Hematopoietic multipotent progenitor cell treated with erythropoietin and hydrocortisone succinate and interleukin-3 and kit ligand, for 8 days (in vitro differentiated cells): ENCODE results near the gene YIF1A.
A peak's percentile ranks its signal among the peaks of the same experiment; 100 is the strongest.
"Not testable (repeated sequence)": the region's sequence is repeated elsewhere in the genome, so short reads cannot be mapped to it uniquely, and the experiment has no call there.

Source experiments
- DNase-seq: peaks from one replicate; pipeline ENCODE4 v3.0.0-alpha.2; 2015

Gene YIF1A

DNA sequence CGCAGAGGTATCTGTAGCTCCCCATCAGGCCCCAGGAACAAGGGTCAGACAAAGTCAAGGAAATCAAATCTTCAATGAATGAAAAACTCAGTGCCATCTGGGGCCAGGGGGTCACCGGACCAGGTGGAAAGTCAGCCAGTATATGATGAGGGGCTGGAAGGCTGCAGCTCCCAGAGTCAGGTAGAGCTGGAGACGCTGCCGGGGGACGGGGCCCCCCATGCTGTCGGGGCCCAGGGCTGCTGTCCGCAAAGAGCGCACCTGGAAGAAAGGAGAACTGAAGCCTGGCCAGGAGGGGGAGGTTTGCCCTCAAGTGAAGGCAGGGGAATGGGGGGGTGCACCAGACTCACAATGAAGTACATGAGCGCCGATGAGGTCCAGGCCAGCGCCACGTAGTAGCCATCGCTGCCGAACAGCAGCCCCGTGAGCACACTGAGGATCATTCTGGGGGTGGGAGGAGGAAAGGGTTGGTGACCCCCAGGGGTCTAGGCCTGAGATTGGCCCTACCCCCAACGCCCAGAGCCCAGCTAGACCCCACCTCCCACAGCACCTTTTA is 4.3 kb downstream of the YIF1A start:
- no peak for DNase-seq

DNA sequence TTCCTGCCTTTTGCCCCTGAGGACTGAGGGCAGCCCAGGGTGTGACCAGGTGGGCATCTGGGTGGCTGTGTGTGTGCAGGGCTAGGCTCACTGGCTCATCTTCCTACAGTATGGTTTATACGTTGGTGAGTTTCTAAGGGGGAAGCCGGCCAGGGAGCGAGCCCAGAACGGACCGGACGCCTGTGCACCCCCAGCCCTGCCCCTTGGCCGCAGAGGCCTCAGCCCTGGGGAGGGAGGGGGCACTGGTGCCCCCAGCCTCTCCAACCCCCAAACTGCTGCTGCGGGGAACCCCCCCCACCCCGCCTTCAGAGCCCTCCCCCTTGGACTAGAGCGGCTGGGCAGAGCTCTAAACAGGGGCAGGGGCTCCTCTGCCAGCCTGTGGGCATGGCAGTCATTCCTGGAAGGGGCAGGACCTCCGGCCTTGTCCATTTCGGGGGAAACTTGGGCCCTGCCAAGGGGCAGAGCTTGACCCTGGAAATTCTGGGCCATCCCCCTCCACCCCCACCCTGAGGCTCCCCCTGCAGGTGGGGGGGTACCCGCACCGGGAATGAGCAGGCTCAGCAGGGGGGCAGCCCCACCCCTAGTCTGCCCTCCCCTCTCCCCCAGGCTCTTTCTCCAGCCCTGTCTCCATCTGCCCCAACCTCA is 5.4 kb downstream of the YIF1A start:
- DNase-seq: no peak

DNA sequence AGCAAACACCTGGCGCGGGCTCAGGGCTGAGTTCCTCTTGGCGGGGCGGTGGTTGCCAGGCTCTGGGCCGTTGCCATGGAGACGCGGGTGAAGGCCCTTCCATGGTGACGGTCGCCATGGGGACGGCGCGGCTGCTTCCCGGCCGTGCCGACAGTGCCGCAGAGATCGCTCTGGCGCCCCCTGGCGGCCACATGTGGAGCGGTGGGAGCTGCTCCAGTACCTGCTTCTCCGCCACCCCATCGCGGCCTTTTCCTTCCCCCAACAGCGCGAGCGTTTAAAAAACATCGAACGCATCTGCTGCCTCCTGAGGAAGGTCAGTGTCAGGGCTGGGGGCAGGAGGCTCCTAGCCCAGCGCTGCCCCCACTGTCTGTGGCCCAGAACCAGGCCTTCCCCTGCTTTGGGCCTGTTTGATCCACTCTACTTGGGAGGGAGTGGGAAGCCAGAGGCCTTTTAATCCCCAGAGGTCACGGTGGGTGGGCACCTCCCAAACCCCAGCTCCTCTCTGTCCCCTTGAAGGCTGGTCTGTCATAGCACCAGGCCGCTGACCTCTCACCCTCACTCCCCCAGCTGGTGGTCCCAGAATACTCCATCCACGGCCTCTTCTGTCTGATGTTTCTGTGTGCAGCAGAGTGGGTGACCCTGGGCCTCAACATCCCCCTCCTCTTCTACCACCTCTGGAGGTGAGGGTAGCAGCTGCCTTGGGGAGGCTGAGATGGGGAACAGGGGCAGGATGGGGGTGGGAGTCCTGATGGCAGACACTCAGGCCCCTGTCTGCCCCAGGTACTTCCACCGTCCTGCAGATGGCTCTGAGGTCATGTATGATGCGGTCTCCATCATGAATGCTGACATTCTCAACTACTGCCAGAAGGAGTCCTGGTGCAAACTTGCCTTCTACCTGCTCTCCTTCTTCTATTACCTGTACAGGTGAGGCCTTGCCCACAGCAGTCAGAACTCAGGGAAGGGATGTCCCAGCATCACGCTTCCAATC is 6.2 kb downstream of the YIF1A start:
- peak; percentile 96 for DNase-seq

DNA sequence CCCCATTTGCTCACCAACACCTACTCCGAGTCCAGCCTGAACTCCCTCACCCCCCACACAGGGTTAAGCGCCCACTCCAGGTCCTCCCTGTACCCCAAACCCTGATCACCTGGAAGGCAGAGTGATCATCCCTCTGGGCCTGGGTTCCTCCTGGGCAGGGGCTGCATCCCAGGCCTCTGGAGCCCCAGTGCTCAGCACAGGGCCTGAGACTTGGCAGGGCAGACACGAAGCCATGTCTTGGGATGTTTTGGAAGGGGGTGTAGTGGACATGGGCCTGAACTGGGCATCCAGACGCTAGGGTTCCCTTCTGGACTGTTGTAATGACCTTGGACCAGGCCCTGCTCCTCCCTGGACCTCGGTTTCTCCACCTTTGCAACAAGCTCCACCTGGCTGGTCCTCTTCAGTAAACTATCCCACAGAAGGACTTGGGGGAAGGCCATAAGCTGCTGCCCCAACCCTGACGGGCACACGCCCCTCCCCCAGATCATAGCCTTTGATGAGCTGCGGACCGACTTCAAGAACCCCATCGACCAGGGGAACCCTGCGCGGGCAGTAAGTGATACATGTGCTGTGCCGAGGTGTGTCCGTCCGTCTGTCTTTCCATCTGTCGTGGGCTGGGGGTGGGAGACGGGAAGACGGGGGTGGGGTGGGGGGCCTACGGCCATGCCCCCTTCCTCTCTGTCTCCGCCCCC is 7.0 kb downstream of the YIF1A start:
- DNase-seq: no peak

DNA sequence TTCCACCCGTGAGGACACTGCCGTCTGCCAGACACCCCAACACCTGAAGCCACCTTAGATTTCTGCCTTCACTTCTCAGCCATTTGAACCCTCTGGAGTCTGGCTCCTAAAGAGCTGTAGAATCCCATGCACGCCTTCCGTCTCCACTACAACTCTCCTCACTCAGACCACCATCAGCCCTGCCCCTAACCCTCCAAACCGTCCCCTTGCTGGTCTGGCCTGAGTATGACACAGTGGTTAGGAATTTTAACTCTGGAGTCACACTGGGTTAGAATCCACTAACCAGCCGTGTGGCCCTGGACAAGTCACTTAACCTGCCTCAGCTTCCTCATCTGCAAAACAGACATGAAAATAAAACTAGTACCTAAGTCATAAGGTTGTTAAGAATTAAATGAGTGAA is 7.9 kb downstream of the YIF1A start:
- DNase-seq: no peak

DNA sequence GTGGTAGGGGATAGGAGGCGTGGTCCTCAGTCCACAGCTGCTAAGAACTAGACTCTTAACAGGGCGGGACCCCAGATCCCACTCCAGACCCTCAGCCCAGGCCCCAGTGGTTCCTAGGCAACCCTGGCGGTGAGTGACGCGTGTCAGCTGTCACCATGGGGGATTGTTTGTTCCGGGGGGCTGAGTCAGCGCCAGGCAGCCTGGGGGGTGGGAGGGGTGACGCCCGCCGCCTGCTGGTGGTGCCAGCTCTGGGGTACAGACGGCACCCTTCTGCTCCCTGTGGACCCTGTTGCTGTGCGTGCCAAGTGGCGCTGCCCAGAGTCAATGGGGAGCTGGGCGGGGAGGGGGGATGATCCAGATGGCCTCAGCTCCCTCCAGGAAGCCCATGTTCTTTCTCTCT is 8.5 kb downstream of the YIF1A start:
- DNase-seq: no peak

DNA sequence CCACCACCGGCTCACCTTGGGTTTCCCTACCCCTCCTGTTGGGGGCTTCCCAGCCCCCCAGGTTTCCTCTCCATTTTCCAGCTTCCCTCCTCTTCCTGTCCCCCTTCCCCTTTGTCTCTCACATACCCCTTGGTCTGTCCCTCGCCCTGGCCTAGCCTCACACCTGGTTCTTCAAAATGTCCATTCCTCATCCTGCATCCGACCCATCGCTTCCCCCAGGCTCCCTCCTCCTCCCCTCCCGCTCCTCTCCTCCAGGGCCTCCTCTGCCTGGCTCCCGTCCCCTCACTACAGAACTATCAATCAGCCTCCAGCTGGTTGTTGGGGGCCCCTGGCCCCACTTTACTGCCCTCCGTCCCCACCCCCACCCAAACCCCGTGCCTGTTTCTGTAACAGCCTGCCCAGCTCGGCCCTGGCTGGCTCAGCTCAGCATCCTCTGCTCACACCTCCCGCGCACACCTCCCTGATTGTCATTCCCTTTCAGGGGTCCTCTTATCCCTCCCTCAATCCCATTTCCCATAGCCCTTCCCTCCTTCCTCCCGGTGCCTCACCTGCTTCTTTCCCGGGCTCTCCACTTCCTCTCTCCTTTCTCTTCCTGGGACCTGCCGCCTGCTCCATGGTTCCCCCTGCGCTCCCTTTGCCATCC is 9.7 kb downstream of the YIF1A start:
- no peak for DNase-seq

DNA sequence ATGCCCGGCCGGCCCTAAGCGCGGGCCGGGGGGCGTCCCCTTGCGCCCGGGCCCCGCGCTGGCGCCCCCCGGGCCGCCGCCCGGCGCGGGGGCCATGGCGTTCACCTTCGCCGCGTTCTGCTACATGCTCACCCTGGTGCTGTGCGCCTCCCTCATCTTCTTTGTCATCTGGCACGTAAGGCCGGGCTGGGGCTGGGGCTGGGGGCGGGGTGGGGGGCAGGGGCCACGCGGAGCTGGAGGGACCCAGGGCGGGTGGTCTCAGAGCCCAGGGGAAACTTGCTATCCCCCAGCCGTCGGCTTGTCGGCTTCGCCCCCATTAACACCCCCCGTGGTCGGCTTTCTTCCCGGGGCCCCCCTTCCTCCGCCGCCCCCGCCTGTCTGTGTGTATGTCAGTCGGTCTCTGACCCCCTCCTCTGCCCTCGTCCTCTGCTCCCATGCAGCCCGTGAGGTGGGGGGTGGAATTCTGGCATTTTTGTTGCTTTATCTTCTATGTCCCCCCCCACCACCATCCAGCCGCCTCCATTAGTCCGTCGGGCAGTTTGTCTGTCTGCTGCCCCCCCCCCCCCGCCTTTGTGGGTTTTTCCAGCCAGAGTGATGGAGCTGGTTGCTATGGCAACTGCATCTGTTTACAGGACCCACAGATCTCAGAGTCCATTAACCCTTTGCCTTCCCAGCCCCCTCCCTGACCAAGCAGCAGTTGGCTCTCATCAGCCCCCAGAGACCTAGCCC is 10.4 kb downstream of the YIF1A start:
- peak; percentile 16 for DNase-seq

DNA sequence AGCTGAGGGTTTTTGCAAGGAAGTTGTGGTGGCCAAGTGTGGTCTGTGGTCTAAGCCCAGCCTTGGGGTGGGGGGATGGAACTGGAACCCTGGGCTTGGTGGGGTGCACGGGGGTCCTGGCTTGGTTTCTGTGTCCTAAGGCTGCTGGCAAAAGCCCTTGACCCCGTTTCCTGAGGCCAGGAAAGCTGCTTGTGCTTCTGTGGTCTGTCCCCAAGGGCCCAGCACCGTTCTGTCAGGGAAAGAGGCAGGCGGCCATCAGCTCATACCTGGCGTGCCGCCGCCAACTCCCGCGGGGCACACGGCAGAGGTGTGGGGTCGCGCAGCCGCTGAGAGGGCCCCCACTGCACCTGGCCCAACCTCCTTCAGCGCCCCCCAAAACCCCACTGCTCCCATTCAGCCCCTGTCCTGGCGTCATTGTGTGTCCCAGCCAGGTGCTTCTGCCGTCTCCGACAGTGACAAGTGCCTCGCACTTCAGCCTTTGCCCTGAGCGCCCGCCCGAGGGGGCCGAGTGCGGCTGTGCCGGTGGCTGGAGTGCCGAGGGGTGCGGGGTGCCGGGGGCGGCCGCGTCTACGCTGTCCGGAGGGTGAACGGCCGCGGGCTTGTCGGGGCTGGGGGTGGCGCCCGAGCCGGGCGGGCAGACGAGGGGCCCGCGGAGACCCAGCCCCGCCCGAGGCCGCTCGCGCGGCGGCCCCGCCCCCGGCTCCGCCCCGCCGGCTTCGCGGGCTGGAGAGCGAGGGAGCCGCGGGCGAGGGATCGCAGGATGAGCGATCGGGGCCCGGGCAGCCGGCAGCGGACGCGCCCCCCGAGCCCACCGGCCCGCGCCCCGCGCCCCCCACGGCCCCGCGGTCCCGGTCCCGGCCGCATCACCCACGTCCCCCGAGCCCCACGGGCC is 11.2 kb downstream of the YIF1A start, which contains the start of gene CNIH2:
Gene CNIH2 (plus strand): TSS at position 705 of the 892 bp plus-strand sequence. CDS start 282 bp downstream, outside the sequence.
- no peak for DNase-seq

DNA sequence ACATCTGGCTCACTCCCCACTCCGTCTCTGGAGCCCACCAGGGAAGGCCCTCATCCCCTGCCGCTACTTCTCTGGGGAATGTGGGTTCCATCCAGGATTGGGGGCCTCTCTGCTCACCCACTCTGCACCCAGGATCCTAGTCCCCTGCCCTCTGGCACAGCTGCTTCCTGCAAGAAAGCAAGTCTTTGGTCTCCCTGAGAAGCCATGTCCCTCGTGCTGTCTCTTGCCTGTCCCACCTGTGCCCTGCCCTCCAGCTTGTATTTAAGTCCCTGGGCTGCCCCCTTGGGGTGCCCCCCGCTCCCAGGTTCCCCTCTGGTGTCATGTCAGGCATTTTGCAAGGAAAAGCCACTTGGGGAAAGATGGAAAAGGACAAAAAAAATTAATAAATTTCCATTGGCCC is 11.9 kb downstream of the YIF1A start:
- DNase-seq: not testable (repeated sequence)

DNA sequence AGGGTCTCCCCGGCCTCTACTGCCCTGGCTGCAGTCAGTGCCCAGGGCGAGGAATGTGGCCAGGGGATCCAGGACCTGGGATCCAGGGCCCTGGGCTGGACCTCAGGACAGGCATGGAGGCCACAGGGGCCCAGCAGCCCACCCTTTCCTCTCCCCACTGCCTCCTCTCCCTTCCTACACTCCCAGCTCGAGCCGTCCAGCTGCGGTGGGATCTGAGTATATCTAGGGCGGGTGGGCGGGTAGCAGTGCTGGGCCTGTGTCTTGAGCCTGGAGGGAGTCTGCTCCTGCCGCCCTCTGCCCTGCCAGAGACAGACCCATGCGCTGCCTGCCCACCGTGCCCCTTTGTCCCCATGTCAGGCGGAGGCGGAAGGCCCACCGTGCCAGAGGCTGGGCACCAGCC is 12.3 kb downstream of the YIF1A start:
- not testable (repeated sequence) for DNase-seq

DNA sequence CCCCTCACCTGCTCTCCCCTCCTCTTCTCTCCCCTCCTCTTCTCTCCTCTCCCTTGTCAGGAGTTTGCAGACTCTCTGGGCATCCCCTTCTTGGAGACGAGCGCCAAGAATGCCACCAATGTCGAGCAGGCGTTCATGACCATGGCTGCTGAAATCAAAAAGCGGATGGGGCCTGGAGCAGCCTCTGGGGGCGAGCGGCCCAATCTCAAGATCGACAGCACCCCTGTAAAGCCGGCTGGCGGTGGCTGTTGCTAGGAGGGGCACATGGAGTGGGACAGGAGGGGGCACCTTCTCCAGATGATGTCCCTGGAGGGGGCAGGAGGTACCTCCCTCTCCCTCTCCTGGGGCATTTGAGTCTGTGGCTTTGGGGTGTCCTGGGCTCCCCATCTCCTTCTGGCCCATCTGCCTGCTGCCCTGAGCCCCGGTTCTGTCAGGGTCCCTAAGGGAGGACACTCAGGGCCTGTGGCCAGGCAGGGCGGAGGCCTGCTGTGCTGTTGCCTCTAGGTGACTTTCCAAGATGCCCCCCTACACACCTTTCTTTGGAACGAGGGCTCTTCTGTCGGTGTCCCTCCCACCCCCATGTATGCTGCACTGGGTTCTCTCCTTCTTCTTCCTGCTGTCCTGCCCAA is 12.8 kb downstream of the YIF1A start:
- no peak for DNase-seq

DNA sequence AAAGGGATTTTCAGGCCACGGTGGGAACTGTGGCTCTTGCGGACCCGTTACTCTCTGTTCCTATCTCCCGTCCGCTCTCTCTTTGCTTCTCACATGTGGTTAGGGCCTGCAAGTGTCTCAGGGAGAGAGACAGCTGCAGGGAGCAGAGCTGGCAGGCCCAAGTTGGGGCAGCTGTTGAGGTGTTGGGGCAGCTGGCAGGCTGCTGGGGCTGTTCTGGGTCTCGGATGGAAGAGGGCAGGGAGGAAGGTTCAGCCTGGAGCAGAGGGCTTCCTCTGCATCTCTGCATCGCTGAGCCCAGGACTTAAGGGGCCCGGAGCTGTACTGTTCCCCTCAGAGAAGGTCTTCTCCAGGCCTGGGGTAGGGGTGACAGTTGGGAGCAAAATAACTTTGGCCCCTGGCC is 13.5 kb downstream of the YIF1A start:
- no peak for DNase-seq

DNA sequence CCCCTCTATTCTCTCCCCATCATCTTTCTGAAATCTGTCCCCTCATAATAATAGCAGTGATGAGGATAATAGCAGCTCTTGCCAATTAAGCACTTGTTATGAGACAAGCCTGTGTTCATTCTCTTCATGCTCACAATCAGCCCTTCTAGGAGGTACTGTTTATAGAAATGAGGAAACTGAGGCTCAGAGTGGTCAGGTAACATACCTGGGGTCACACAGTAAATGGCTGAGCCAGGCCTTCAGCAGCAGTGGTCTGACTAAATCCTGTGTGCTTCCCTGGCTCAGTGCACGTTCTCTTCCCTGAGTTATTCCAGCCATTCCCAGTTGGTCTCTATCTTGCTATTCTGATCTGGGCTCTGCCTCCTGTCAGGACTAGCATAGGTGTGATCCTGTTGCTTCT is 14.7 kb downstream of the YIF1A start:
- no peak for DNase-seq

DNA sequence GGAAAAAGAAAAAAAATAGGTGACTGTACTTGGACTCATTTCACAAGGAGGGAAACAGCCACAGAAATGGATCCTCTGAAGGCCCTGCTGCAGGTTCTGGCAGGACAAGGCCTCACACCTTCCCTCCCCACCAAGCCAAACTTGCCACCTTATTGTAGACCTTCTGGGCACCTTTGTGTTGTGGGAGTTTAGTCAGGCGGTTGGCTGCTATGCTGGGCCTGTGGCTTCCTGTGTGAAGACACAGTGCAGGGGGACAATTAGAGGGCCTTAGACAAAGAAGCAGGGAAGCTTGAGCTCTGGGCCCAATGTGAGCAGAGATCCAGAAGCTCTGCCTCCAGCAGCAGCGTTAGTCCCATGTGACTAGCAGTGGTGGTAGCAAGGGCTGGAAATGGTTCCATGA is 16.3 kb downstream of the YIF1A start:
- DNase-seq: no peak

DNA sequence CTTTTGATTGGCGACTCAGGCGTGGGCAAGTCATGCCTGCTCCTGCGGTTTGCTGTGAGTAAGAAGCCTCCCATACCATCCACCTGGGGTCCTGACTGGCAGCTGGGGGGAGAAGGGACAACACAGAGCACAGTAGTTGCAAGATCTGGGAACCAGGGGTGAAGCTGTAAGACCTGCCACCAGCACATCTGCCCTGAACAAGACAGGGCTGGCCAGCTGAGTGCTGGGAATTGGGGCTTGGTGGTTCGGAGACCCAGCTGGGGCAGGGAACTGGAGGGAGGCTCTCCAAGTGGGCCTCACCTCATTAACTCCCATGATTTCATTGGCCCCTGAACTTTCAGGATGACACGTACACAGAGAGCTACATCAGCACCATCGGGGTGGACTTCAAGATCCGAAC is 17.1 kb downstream of the YIF1A start:
- no peak for DNase-seq

DNA sequence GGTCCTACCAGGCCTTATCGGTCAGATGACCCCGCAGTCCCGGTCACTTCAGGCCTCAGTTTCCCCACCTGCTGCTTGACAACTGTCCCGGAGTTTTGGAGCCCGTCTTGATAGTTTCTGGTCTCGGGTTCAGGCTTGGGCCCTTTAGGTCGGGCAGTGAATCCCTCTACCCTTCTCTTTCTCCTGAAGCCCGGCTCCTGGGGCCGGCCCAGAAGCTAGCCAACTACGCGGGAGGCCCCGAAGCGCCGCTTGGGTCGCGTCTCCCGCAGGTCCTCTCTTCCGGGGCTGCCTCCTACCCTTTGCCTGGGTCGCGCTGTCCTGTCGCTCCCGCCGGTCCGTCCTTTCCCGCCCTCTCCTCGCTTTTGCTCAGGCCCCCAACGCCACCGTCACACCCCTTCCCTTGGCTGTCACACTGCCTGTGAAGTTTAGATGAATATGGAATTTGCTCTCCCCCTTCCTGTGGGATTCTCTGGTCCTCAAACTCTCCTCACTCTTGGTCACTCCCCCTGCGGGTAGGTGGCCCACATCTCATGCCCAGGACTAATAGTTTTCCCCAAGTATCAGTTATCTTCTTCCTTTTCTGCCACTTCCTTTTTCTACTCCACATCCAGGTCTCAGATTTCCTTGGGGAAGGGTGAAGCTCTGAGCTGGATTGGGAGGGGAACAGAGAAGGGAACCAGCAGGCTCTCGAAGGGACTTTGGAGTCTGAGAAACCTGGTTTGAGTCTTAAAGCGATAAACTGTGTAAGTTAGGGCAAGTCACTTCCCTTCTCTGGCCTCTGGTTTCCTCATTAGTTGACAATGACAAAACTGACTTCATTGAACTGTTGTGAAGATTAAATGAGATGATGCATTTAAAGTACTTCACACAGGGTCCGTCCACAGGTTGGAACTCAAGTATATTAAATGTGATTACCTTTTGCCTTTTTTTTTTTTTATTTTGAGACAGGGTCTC is 19.7 kb downstream of the YIF1A start:
- peak; percentile 39 for DNase-seq

DNA sequence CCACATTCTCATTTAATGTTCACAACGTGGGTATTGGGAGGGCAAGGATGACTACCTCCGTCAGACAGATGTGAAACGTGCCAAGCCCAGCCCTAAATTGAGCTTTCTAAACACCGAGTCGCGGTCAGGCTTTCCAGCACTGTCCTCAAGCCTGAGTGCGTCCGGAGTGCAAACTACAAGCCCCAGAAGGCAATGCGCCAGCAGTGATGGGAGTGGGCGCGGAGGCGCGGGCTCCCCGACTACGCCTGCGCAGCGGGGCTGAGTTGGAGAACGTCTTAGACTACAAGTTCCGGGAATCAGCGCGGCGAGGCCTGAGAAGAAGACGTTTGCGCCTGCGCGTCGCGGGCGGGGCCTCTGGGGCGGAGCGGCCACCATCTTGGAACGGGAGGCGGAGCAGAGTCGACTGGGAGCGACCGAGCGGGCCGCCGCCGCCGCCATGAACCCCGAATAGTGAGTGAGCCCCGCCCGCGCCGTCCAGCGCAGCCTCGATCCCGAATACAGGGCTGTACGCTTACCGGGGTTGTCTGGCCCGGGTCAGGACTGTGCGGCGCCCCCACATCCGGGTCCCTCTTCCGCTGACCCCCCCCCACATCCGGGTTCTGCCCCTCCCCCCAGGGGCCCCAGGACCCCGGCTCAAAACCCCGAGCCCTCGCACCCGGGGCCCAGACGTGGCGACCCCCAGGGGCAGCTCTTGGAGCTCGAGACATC is 20.5 kb downstream of the YIF1A start, which contains the start of gene RAB1B:
Gene RAB1B (plus strand): TSS at position 396 of the 708 bp plus-strand sequence. CDS start 41 bp downstream, at position 437.
- DNase-seq: peak; percentile 99
